Right cardiac atrium (tissue), 5 donors: Measurements from ENCODE around the gene TMEM86B. TPM values are rescaled to one million over a fixed set of nuclear protein-coding genes. Genes with fewer than 3 reads are reported as not detected.
"Not testable (repeated sequence)": the region's sequence is repeated elsewhere in the genome, so short reads cannot be mapped to it uniquely, and the experiment has no call there.

Experiments
- ATAC-seq, 2 donors: fragments of 200-7000 bp; cut with Tn5 transposase; one replicate each; pipeline versions ENCODE4 v1.8.0 to v1.9.1; 2020; ENCODE audit warnings: moderate library complexity in 2 of 2, mild to moderate bottlenecking in 1 of 2
- DNase-seq, 3 donors: peaks; one replicate each; pipeline ENCODE4 v3.0.0-alpha.2; 2020
- H3K27ac ChIP-seq: one replicate; pipeline ENCODE4 v1.5.1; 2013; ENCODE audit warnings: mild to moderate bottlenecking, low read length, control low read depth, moderate library complexity
- H3K27me3 ChIP-seq: one replicate; pipeline ENCODE4 v1.6.1; 2013; ENCODE audit not compliant: control insufficient read depth, insufficient read depth
- H3K4me1 ChIP-seq: one replicate; pipeline ENCODE4 v1.6.1; 2013; ENCODE audit warnings: low read length; ENCODE audit not compliant: control insufficient read depth, insufficient read depth
- H3K4me3 ChIP-seq: one replicate; pipeline ENCODE4 v1.5.1; 2013; ENCODE audit warnings: low read length, control low read depth
- H3K9me3 ChIP-seq: one replicate; pipeline ENCODE4 v1.6.1; 2013; ENCODE audit warnings: low read length; ENCODE audit not compliant: control insufficient read depth
- WGBS: extraction: QIAGEN DNeasy Blood & Tissue Kit; methylation state at CpG from one replicate; pipeline ENCODE4 v1.1.7; 2013; 5-methylcytosine and 5-hydroxymethylcytosine counted together
- intact Hi-C, 4 donors: fragments of 100-400 bp; cut with DNase I; formaldehyde crosslinking; loops; one replicate each; pipeline versions ENCODE4 v1.11.0 to v1.14.0; 2022 to 2023
- polyA plus RNA-seq: library from polyadenylated mRNA; stranded (reverse); fragments of 200-250 nt; gene quantifications from one replicate; pipeline ENCODE4 v1.2.3, GENCODE V29; 2013
- total RNA-seq, 4 donors: library from RNA; stranded (reverse); fragmentation: NEBNext Ultra II Directional; extraction: Animal tissue kit (Norgen Biotek cat#: 25700); gene quantifications; one replicate each; pipeline ENCODE4 v1.2.1, GENCODE V29; 2021
- donor health status: healthy with polysubstance abuse.
- donor health status: DM: no; HTN: yes; CAD: no.
- donor health status: DM: no; HTN: no; CAD: no.
- donor health status: DM: no; HTN: yes; CAD: no; lungs with severe emphysema.
- donor health status: DM: yes; HTN: yes; CAD: no.

TMEM86B gene
- total and polyA plus RNA-seq, 5 donors: 0.80 to 2.1 (median 1.5) TPM

DNA sequence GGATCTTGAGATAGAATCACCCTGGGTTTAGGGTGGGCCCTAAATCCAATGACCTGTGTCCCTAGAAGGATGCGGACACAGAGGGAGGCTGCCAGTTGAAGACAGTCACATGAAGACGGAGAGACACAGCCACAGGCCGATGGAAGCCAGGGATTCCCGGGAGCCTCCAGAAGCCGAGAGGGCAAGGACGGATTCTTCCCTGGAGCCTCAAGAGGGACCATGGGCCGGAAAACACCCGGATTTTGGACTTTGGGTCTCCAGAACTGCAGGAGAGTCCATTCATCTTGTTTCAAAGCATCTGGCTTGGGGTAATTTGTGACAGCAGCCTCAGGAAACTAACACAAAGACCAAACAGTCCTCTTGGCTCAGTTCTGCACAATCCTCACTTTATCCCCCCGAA, 2.3 kb downstream of the TMEM86B start:
- Histone ChIP-seq H3K9me3 (no peaks in the 10 kb centered on the region), H3K4me1 (no peaks in the 10 kb centered on the region), H3K4me3 (no peak overlapping the region), H3K27me3 (no peaks in the 10 kb centered on the region), H3K27ac (no peak overlapping the region)
- intact Hi-C loops: no loop called here
- DNase-seq (no peak), ATAC-seq (no peak)
- 83% methylated on average over 9 of the region's 9 CpGs for WGBS

DNA sequence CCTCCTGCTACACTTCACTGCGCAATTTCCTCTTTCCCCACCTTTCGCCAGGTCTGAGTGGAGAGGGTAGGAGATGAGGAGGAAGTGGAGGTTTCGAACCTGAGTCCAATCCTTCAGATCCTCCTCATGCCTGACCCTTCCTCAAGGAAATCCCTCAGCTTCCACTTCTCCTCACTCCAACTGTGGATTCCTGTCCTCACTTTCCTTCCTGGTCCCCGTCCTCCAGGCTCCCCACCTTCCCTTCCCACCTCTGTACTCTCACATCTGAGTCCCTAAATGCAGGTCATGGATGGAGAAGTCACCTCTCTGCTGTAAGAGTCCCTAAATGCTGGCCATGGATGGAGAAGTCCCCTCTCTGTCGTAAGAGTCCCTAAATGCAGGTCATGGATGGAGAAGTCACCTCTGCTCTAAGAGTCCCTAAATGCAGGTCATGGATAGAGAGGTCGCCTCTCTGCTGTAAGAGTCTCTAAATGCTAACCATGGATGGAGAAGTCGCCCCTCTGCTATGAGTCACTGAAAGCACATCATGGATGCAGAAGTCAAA, 3.1 kb downstream of the TMEM86B start:
- Histone ChIP-seq H3K4me3 (no peak overlapping the region), H3K27ac (no peak overlapping the region), H3K27me3 (no peaks in the 10 kb centered on the region), H3K9me3 (no peaks in the 10 kb centered on the region), H3K4me1 (no peaks in the 10 kb centered on the region)
- no peak for ATAC-seq
- intact Hi-C loops: no loop called here
- DNase-seq: no peak
- WGBS: 89% methylated on average over 7 of the region's 7 CpGs

DNA sequence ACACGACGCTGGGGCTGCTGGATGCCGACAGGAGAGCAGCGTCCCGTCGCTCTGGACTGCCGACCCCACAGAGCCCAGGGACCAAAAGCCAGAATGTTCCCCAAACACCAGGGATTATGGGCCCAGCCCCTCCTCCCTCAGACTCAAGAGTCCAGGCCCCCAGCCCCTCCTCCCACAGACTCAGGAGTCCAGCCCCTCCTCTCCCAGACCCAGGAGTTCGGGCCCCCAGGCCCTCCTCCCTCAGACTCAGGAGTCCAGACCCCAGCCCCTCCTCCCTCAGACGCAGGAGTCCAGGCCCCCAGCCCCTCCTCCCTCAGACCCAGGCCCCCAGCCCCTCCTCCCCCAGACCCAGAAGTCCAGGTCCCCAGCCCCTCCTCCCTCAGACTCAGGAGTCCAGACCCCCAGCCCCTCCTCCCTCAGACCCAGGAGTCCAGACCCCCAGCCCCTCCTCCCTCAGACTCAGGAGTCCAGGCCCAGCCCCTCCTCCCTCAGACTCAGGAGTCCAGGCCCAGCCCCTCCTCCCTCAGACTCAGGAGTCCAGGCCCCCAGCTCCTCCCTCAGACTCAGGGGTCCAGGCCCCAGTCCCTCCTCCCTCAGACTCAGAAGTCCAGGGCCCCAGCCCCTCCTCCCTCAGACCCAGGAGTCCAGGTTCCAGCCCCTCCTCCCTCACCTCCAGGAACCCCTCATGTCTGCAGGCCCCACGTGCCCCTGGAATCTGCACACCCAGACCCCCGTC, 3.7 kb downstream of the TMEM86B start:
- H3K27ac ChIP-seq, ATAC-seq, intact Hi-C loops: not testable (repeated sequence)

DNA sequence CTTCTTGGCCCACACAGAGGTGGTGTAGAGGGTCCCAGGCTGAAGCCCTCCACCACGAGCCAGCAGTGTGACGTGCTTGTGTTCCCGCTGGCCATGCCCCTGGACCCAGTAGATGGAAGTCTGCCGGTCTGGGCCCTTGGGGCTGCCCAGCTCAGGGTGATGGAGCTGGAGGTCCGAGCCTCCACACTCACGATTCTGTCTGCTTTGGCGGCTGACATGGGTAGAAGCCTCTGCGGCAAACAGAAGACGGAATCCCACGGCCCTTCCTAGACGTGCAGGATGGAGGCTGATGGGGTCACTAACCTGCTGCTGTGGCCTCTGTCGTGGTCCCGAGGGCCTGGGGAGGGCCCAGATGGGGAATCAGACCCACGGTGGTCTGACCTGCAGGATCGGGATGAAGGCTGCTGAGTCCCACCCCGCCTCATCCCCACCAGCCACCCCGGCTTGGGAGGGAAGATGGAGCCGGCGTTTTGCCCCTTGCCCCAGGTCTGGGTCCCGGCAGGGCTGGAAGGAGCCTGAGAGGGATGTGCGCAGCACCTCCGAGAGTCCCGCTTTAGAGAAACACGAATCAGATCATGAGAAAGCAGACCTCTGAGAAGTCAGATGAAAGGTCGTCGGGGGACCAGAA, 4.4 kb downstream of the TMEM86B start:
- Histone ChIP-seq H3K27ac (no peak overlapping the region), H3K9me3 (no peaks in the 10 kb centered on the region), H3K27me3 (no peaks in the 10 kb centered on the region), H3K4me3 (no peak overlapping the region), H3K4me1 (no peaks in the 10 kb centered on the region)
- WGBS: 77% methylated on average over 26 of the region's 26 CpGs
- DNase-seq (no peak), ATAC-seq (no peak)
- intact Hi-C loops: no loop called here

More for the DNA sequence above, 3.7 kb downstream of the TMEM86B start:
- not testable (repeated sequence) for H3K4me3 ChIP-seq, H3K27me3 ChIP-seq, H3K4me1 ChIP-seq, DNase-seq, H3K9me3 ChIP-seq
- 62% methylated on average over 11 of the region's 11 CpGs for WGBS

DNA sequence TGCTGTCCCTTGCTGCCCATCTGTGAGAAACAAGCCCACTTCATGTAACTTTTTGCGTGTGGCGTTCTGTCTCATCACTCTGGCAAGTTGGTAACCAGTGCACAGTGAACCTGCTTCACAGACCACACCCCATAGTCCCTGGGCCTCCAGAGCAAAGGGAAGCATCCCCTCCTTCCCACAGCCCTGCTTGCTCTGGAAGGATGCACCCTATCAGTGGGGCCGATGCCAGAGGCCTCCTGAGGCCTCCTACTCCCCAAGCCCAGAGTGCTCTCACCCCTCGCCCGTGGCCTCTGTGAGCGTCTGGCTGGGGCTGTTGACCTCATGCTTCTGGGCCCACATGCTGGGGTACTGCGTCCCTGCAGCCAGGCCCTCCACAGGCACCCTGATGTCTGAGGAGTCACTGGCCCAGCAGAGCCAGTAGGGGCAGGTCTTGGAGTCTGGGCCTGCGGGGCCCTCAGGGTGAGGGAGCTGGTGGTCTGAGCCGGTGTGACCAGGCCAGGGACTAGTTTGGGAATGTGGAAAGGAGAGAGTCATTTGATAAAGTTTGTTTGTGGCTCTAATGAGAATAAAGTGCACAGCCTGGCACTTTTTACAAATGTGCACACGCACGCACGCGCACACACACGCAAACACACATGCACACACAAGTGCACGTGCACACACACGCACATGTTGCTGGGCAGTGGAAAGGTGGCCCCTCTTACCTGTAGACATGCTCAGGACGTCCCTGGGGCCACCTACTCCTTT, 5.1 kb downstream of the TMEM86B start:
- ATAC-seq (no peak), DNase-seq (no peak)
- Histone ChIP-seq H3K4me1 (no peaks in the 10 kb centered on the region), H3K4me3 (no peak overlapping the region), H3K27ac (no peak overlapping the region), H3K9me3 (no peaks in the 10 kb centered on the region), H3K27me3 (no peaks in the 10 kb centered on the region)
- intact Hi-C loops: no loop called here
- WGBS: 83% methylated on average over 17 of the region's 17 CpGs

DNA sequence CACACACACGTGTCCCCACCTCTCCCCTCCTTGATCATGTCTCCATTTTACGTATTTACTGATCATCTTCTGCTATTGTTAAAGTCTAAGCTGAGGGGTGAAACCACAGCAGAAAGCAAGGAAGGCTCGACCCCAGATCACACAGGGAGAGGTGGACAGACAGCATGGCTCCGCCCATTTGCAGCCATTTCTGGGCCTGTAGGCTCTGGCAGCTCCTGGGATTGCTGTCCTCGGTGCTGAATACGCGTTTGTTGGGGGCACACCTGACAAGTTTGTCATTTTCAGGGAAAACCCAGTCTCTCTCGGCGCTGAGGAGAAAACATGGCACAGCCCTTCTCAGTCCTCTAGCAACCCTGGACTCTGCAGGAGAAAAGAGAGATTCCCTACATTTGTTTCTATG, 8.0 kb downstream of the TMEM86B start:
- DNase-seq (no peak), ATAC-seq (no peak)
- Histone ChIP-seq H3K4me1 (peaks cover 7% of the 10 kb centered on the region), H3K27me3 (no peaks in the 10 kb centered on the region), H3K4me3 (no peak overlapping the region), H3K27ac (no peak overlapping the region), H3K9me3 (no peaks in the 10 kb centered on the region)
- intact Hi-C loops: no loop called here
- 74% methylated on average over 9 of the region's 9 CpGs for WGBS

DNA sequence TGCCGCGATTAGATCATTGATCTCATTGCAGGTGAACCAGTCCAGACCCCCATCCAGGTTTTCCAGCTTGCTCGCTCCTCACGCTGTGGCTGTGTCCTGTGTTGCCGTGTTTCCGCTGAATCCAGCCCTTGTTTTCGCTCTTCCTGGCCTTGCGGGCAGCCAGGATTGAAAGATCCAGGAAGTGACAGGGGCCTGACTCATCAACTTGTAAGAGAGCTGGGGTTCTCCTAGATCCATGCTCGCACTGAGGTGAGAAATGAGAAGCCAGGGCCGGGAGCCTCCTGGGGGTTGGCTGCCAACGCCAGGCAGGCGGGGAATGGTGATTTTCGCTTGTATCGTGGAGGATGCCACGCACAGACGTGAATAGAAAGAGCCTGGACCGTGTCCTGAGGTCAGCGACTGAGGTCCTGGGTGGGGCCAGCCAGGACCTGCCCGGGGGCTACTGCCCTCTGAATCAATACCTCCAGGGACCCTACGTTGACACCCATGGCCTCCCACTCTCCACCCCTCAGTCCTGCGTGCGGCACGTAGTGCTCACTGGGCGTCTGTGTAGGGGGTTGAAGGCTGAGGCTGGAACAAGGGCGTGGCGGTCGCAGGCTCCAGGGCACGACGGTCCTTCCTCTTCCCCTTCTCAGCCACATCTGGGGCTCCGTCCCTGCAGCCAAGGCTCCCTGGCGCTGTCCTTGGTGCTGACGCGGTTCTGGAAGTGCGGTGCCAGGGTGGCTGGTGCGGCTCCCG, 11.9 kb downstream of the TMEM86B start:
- intact Hi-C loops: no loop called here
- Histone ChIP-seq H3K4me3 (peak overlapping the region; percentile 26), H3K4me1 (peaks cover 7% of the 10 kb centered on the region), H3K27me3 (no peaks in the 10 kb centered on the region), H3K9me3 (peaks cover 2% of the 10 kb centered on the region), H3K27ac (peak overlapping the region; percentile 35)
- ATAC-seq (peak; percentile 93 to 94), DNase-seq (peak; percentile 85 to 93 (median 92))
- WGBS: 4% methylated on average over 36 of the region's 36 CpGs

DNA sequence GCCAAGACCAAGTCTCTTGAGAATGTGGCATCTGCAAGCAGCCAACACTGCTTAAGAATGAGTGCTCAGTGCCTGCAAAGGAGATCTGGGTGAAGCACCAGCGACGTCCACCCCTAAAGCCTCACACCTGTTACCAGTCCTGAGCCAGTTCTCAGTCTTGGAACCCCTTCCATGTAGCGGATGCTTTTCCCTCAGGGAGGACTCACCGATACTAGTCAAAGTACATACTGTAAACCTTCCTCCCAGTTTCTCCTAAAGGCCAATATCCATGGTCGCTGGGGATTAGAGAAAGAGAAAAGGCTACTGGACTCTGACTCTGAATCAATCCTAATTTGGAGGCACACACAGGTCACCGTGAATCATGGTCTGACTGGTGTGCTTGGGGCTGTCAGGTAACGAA, 15.0 kb downstream of the TMEM86B start:
- DNase-seq: no peak
- H3K9me3 ChIP-seq: peaks cover 2% of the 10 kb centered on the region
- WGBS: 81% methylated on average over 7 of the region's 7 CpGs
- H3K27ac ChIP-seq: no peak overlapping the region
- peaks cover 7% of the 10 kb centered on the region for H3K4me1 ChIP-seq
- intact Hi-C loops: no loop called here
- H3K27me3 ChIP-seq: no peaks in the 10 kb centered on the region
- ATAC-seq: no peak
- H3K4me3 ChIP-seq: no peak overlapping the region

DNA sequence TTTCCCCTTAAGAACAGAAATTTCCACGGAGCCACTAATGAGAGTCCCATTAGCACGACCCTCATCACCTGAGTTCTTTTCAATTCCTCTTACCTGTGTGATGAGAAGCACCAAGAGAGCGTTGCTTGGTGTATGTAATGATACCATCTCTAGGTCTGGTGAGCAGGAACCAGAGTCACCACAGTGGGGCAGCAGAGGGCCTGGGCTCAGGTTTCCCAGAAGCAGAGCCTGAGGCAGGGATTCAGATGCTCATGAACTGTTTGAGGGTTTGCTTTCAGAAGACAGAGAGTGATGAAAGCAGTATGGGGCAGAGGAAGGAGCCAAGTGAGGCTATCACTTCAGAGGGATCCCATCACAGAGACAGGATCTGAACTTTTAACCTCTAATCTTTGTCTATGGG, 16.1 kb downstream of the TMEM86B start:
- ATAC-seq: no peak
- H3K27me3 ChIP-seq: no peaks in the 10 kb centered on the region
- H3K9me3 ChIP-seq: peaks cover 2% of the 10 kb centered on the region
- no peak overlapping the region for H3K4me3 ChIP-seq
- WGBS: 85% methylated on average over 3 of the region's 3 CpGs
- H3K4me1 ChIP-seq: peaks cover 7% of the 10 kb centered on the region
- no peak overlapping the region for H3K27ac ChIP-seq
- no peak for DNase-seq
- intact Hi-C loops: no loop called here

DNA sequence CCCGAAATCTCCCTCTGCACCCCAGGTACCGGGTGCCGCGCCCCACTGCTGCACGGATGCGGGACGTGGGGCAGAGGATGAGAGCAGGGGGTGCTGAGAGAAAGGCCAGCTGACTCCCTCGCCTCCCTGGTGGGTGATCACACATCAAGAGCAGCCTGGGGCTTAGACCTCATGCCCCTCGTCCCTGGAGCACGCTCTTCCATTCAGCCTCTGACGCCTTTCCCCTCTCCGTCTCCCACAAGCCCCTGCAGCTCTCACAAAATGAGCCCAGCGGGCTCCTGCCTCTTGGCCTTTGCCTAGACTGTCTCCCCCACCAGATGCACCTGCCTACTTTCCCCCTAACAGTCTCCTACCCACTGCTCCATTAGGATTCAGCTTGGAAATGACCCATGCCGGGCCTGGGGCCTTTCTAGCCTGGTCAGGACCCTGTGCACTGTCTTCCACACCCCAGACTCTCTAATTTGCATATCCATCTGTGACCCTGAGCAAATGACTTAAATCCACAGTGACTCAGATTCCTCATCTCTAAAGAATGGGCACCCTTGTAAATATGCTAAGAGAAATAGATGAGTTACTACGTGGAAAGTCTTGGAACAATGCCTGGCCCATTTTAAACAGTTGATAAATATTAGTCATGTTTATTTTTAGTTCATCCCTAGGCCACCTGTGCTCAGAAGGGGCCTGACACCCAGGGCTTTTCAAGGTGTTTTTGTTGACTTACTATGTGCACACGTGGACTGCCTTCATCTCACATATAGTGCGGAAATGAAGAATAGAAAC, 18.7 kb downstream of the TMEM86B start:
- Histone ChIP-seq H3K27me3 (no peaks in the 10 kb centered on the region), H3K4me3 (no peak overlapping the region), H3K4me1 (peaks cover 4% of the 10 kb centered on the region), H3K27ac (no peak overlapping the region), H3K9me3 (peaks cover 2% of the 10 kb centered on the region)
- no peak for DNase-seq
- intact Hi-C loops: no loop called here
- no peak for ATAC-seq
- 60% methylated on average over 17 of the region's 17 CpGs for WGBS
